Tibial nerve (tissue), 3 donors: ENCODE measurements around the gene CRYL1.

Source experiments
- CTCF ChIP-seq, 5 experiments: fragments of 200-600 bp in 3 of 5; fragments of 450-650 bp in 2 of 5; sonication (generic) in 3 of 5; IDR thresholded peaks; one replicate each; pipeline ENCODE4 v1.5.1; 2016 to 2019; ENCODE audit warnings: antibody characterized with exemption in 5 of 5, mild to moderate bottlenecking in 3 of 5, moderate library complexity in 2 of 5
- POLR2A ChIP-seq, 2 donors: fragments of 450-650 bp; IDR thresholded peaks; one replicate each; pipeline ENCODE4 v1.6.1; 2017; ENCODE audit warnings: antibody characterized with exemption in 2 of 2, mild to moderate bottlenecking in 2 of 2, moderate library complexity in 2 of 2

- no peak for TF ChIP-seq CTCF (IDR thresholded peaks at IDR 0.05)
- TF ChIP-seq POLR2A (IDR thresholded peaks at IDR 0.05) = no peak
Measured at GRCh38 chr13:20436505-20436904, 89.2 kb downstream of the CRYL1 start.
